Activated CD8-positive, alpha-beta memory T cell treated with anti-CD3 and anti-CD28 coated beads, Interleukin-2, amount 50 U/mL, for 48 hours (primary cell): ENCODE measurements around the gene NFASC.

ENCODE experiments used
- DNase-seq: peaks from one replicate; pipeline ENCODE4 v3.0.0-alpha.2; 2020

Gene NFASC

GRCh38 chr1:205015241-205015640 is 144.6 kb downstream of the NFASC start:
- DNase-seq: no peak

GRCh38 chr1:205016075-205016474 is 145.4 kb downstream of the NFASC start:
- no peak for DNase-seq

GRCh38 chr1:205016584-205016983 is 145.9 kb downstream of the NFASC start:
- DNase-seq: no peak

GRCh38 chr1:205017001-205017400 is 146.3 kb downstream of the NFASC start:
- no peak for DNase-seq

GRCh38 chr1:205017766-205018165 is 147.1 kb downstream of the NFASC start:
- DNase-seq: no peak

GRCh38 chr1:205018381-205018780 is 147.7 kb downstream of the NFASC start:
- no peak for DNase-seq

- DNase-seq: no peak
Observed at GRCh38 chr1:205020466-205020865, 149.8 kb downstream of the NFASC start.

GRCh38 chr1:205024679-205025078 is 154.0 kb downstream of the NFASC start:
- DNase-seq: no peak

- no peak for DNase-seq
Observed at GRCh38 chr1:205025239-205025638, 154.6 kb downstream of the NFASC start.

GRCh38 chr1:205026181-205026580 is 155.5 kb downstream of the NFASC start:
- no peak for DNase-seq

GRCh38 chr1:205028390-205028789 is 157.7 kb downstream of the NFASC start:
- no peak for DNase-seq

GRCh38 chr1:205028924-205029323 is 158.3 kb downstream of the NFASC start:
- no peak for DNase-seq

GRCh38 chr1:205030241-205030640 is 159.6 kb downstream of the NFASC start:
- no peak for DNase-seq

- no peak for DNase-seq
Observed at GRCh38 chr1:205030896-205031295, 160.2 kb downstream of the NFASC start.

- DNase-seq: no peak
Observed at GRCh38 chr1:205032508-205032907, 161.8 kb downstream of the NFASC start.

- DNase-seq: no peak
Observed at GRCh38 chr1:205037539-205037938, 166.9 kb downstream of the NFASC start.

GRCh38 chr1:205038132-205038786 is 167.6 kb downstream of the NFASC start:
- no peak for DNase-seq

- DNase-seq: no peak
Observed at GRCh38 chr1:205041001-205041715, 170.5 kb downstream of the NFASC start.

- DNase-seq: no peak
Observed at GRCh38 chr1:205041998-205042910, 171.6 kb downstream of the NFASC start.

GRCh38 chr1:205042911-205043806 is 172.5 kb downstream of the NFASC start, which contains the start of gene CNTN2:
CNTN2 (plus strand) TSS chr1:205043212; CDS start chr1:205053186, 9,974 bp downstream.
- DNase-seq: no peak

- DNase-seq: no peak
Observed at GRCh38 chr1:205043866-205044265, 173.2 kb downstream of the NFASC start.

GRCh38 chr1:205044741-205045140 is 174.1 kb downstream of the NFASC start:
- DNase-seq: no peak
